ENCODE data around the gene ITPR1.
"Not testable (repeated sequence)": the region's sequence is repeated elsewhere in the genome, so short reads cannot be mapped to it uniquely, and the experiment has no call there.

Gene ITPR1

GRCh38 chr3:4749567-4750002 lies 256.4 kb downstream of the ITPR1 start:
- DNase-seq = no peak

- DNase-seq = no peak
These were observed 257.3 kb downstream of the ITPR1 start for GRCh38 chr3:4750306-4750968.

- no peak for DNase-seq
These were observed 257.9 kb downstream of the ITPR1 start for GRCh38 chr3:4751029-4751501.

GRCh38 chr3:4751502-4752101 lies 258.5 kb downstream of the ITPR1 start:
- DNase-seq = no peak

GRCh38 chr3:4752201-4753072 lies 259.3 kb downstream of the ITPR1 start:
- DNase-seq = no peak

- no peak for DNase-seq
These were observed 260.0 kb downstream of the ITPR1 start for GRCh38 chr3:4753073-4753691.

- no peak for DNase-seq
These were observed 261.3 kb downstream of the ITPR1 start for GRCh38 chr3:4754180-4755086.

- no peak for DNase-seq
These were observed 262.4 kb downstream of the ITPR1 start for GRCh38 chr3:4755566-4755965.

GRCh38 chr3:4756057-4756775 lies 263.1 kb downstream of the ITPR1 start:
- no peak for DNase-seq

- DNase-seq = no peak
These were observed 263.9 kb downstream of the ITPR1 start for GRCh38 chr3:4756855-4757574.

- DNase-seq = no peak
These were observed 264.6 kb downstream of the ITPR1 start for GRCh38 chr3:4757575-4758248.

- DNase-seq = no peak
These were observed 265.2 kb downstream of the ITPR1 start for GRCh38 chr3:4758249-4758860.

- no peak for DNase-seq
These were observed 266.0 kb downstream of the ITPR1 start for GRCh38 chr3:4758957-4759656.

- DNase-seq = no peak
These were observed 266.7 kb downstream of the ITPR1 start for GRCh38 chr3:4759689-4760312.

GRCh38 chr3:4761759-4762158 lies 268.6 kb downstream of the ITPR1 start:
- no peak for DNase-seq

- DNase-seq = not testable (repeated sequence)
These were observed 269.5 kb downstream of the ITPR1 start for GRCh38 chr3:4762481-4763230.

GRCh38 chr3:4763604-4764247 lies 270.6 kb downstream of the ITPR1 start:
- DNase-seq = no peak

All from NCI-H2171 treated with DMSO at 0.1 percent for 48 hours (cell line).